ENCODE data around the gene SEZ6.

The SEZ6 gene

GRCh38 chr17:28996554-28997096 lies 9.2 kb downstream of the SEZ6 start:
- DNase-seq, result no peak
- no peak for ATAC-seq (ENCODE audit: insufficient read depth, low read depth)
- TF ChIP-seq, protein P1, sequence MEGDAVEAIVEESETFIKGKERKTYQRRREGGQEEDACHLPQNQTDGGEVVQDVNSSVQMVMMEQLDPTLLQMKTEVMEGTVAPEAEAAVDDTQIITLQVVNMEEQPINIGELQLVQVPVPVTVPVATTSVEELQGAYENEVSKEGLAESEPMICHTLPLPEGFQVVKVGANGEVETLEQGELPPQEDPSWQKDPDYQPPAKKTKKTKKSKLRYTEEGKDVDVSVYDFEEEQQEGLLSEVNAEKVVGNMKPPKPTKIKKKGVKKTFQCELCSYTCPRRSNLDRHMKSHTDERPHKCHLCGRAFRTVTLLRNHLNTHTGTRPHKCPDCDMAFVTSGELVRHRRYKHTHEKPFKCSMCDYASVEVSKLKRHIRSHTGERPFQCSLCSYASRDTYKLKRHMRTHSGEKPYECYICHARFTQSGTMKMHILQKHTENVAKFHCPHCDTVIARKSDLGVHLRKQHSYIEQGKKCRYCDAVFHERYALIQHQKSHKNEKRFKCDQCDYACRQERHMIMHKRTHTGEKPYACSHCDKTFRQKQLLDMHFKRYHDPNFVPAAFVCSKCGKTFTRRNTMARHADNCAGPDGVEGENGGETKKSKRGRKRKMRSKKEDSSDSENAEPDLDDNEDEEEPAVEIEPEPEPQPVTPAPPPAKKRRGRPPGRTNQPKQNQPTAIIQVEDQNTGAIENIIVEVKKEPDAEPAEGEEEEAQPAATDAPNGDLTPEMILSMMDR (IDR thresholded peaks at IDR 0.05; ENCODE audit: borderline replicate concordance, extremely low read depth, low read length, poor library complexity, severe bottlenecking), result no peak
- no peak for TF ChIP-seq EZH2 (IDR thresholded peaks at IDR 0.05; ENCODE audit: borderline replicate concordance, low read depth, low read length, severe bottlenecking)
- Histone ChIP-seq H3K27me3 (ENCODE audit: insufficient read depth, low read length, poor library complexity) (no peaks in the 10 kb centered on the region), H3K79me2 (ENCODE audit: insufficient read depth, low read length) (no peaks in the 10 kb centered on the region), H2AFZ (ENCODE audit: low read depth, low read length) (no peak overlapping the region), H3K4me3 (ENCODE audit: low read depth in 1 of 2, low read length in 2 of 2) (no peak overlapping the region), H3K9ac (ENCODE audit: low read depth, low read length) (no peak overlapping the region), H3K36me3 (ENCODE audit: insufficient read depth, low read length) (no peaks in the 10 kb centered on the region), H3K4me2 (ENCODE audit: insufficient read depth, low read length) (no peak overlapping the region), H3K4me1 (ENCODE audit: insufficient read depth, low read length) (no peaks in the 10 kb centered on the region), H3K9me3 (ENCODE audit: insufficient read depth, low read length, severe bottlenecking) (no peaks in the 10 kb centered on the region), H3K27ac (ENCODE audit: low read length) (no peak overlapping the region), H4K20me1 (ENCODE audit: insufficient read depth, low read length) (peaks cover 3% of the 10 kb centered on the region; the same call in 1 of the 2 replicates)

GRCh38 chr17:28993645-28994426 lies 12.0 kb downstream of the SEZ6 start:
- ATAC-seq (ENCODE audit: insufficient read depth, low read depth), result no peak
- Histone ChIP-seq H4K20me1 (ENCODE audit: insufficient read depth, low read length) (peaks cover 3% of the 10 kb centered on the region; the same call in 1 of the 2 replicates), H3K27ac (ENCODE audit: low read length) (no peak overlapping the region), H3K4me2 (ENCODE audit: insufficient read depth, low read length) (no peak overlapping the region), H3K9ac (ENCODE audit: low read depth, low read length) (no peak overlapping the region), H3K79me2 (ENCODE audit: insufficient read depth, low read length) (no peaks in the 10 kb centered on the region), H2AFZ (ENCODE audit: low read depth, low read length) (no peak overlapping the region), H3K4me1 (ENCODE audit: insufficient read depth, low read length) (no peaks in the 10 kb centered on the region), H3K27me3 (ENCODE audit: insufficient read depth, low read length, poor library complexity) (no peaks in the 10 kb centered on the region), H3K9me3 (ENCODE audit: insufficient read depth, low read length, severe bottlenecking) (no peaks in the 10 kb centered on the region), H3K36me3 (ENCODE audit: insufficient read depth, low read length) (no peaks in the 10 kb centered on the region), H3K4me3 (ENCODE audit: low read depth in 1 of 2, low read length in 2 of 2) (no peak overlapping the region)
- DNase-seq, result no peak
- no peak for TF ChIP-seq EZH2 (IDR thresholded peaks at IDR 0.05; ENCODE audit: borderline replicate concordance, low read depth, low read length, severe bottlenecking)
- TF ChIP-seq, protein P1 (IDR thresholded peaks at IDR 0.05; ENCODE audit: borderline replicate concordance, extremely low read depth, low read length, poor library complexity, severe bottlenecking), result no peak

DNA sequence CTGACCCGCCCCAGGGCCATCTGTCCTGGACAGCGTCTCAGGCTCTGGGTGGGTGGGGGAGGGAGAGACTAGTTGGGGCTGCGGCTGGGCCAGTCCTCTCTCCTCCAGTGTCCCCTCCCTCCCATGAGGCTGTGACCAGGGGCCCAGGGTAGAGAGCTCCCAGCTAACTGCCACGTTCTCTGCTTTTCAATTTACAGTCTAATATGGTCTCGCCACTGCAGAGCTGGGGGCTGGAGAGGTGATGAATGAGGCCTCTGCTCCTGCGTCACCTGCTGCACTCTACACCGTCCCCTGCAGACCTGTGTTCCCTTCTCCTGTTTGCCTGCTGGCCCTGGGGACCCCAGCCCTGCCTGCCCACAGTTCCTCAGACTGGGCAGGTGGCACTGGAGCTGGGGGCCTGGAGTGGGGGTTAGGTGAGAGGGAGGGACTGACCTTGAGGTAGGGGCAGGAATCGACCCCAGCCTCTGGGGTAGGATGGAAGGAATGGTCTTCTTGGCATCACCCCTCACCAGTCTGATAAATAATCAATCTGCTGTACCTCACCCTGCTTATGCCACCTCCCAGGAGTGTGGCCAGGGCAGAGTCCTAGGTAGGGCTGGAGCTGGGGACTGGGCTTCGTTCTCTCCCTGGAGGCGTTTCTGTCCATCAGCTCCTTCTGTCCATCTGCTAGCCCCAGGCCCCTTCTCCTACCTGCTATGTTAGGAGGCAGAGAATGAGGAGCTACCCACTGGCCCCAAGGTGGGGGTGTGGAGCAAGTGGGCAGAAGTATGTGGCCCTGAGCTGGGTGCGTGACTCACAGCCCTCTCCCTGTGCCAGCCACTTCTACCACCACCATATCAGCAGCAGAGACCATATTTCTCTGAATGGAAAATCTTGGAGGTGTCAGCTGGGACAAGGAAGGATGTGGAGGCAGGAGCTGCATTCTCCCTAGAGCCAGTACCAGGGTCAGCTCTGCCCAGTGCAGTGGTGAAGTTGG lies 12.9 kb downstream of the SEZ6 start:
- H3K4me1 ChIP-seq (ENCODE audit: insufficient read depth, low read length), result no peaks in the 10 kb centered on the region
- no peaks in the 10 kb centered on the region for H3K79me2 ChIP-seq (ENCODE audit: insufficient read depth, low read length)
- ATAC-seq (ENCODE audit: insufficient read depth, low read depth) (no peak), DNase-seq (no peak)
- H3K9me3 ChIP-seq (ENCODE audit: insufficient read depth, low read length, severe bottlenecking), result no peaks in the 10 kb centered on the region
- TF ChIP-seq EZH2 (IDR thresholded peaks at IDR 0.05; ENCODE audit: borderline replicate concordance, low read depth, low read length, severe bottlenecking), result no peak
- no peak overlapping the region for H2AFZ ChIP-seq (ENCODE audit: low read depth, low read length)
- H3K27ac ChIP-seq (ENCODE audit: low read length), result no peak overlapping the region
- H3K4me3 ChIP-seq (ENCODE audit: low read depth in 1 of 2, low read length in 2 of 2), result no peak overlapping the region
- peaks cover 3% of the 10 kb centered on the region; the same call in 1 of the 2 replicates for H4K20me1 ChIP-seq (ENCODE audit: insufficient read depth, low read length)
- no peaks in the 10 kb centered on the region for H3K36me3 ChIP-seq (ENCODE audit: insufficient read depth, low read length)
- H3K4me2 ChIP-seq (ENCODE audit: insufficient read depth, low read length), result no peak overlapping the region
- no peaks in the 10 kb centered on the region for H3K27me3 ChIP-seq (ENCODE audit: insufficient read depth, low read length, poor library complexity)
- H3K9ac ChIP-seq (ENCODE audit: low read depth, low read length), result no peak overlapping the region
